HG02852 (cell line): ENCODE results near the gene GALNT12.

ENCODE experiments used
- ATAC-seq: cut with Tn5 transposase; IDR thresholded peaks from one replicate; pipeline ENCODE4 v1.9.1; 2021; ENCODE audit warnings: mild to moderate bottlenecking, moderate library complexity; ENCODE audit not compliant: unreplicated experiment

The GALNT12 gene

GRCh38 chr9:98877311-98877710 lies 69.8 kb downstream of the GALNT12 start:
- no peak for ATAC-seq

GRCh38 chr9:98879094-98879962 lies 71.9 kb downstream of the GALNT12 start:
- ATAC-seq: no peak

- ATAC-seq: no peak
Observed at GRCh38 chr9:98879963-98880310, 72.5 kb downstream of the GALNT12 start.

GRCh38 chr9:98880311-98881015 lies 73.0 kb downstream of the GALNT12 start:
- ATAC-seq: no peak

- ATAC-seq: no peak
Observed at GRCh38 chr9:98881356-98881755, 73.9 kb downstream of the GALNT12 start.

- ATAC-seq: no peak
Observed at GRCh38 chr9:98881836-98882568, 74.5 kb downstream of the GALNT12 start.

- no peak for ATAC-seq
Observed at GRCh38 chr9:98882569-98882923, 75.1 kb downstream of the GALNT12 start.

- ATAC-seq: no peak
Observed at GRCh38 chr9:98883276-98883675, 75.8 kb downstream of the GALNT12 start.

- no peak for ATAC-seq
Observed at GRCh38 chr9:98884849-98885248, 77.4 kb downstream of the GALNT12 start.

GRCh38 chr9:98885575-98886295 lies 78.3 kb downstream of the GALNT12 start:
- no peak for ATAC-seq

- no peak for ATAC-seq
Observed at GRCh38 chr9:98886691-98887229, 79.3 kb downstream of the GALNT12 start.

- no peak for ATAC-seq
Observed at GRCh38 chr9:98887918-98888510, 80.5 kb downstream of the GALNT12 start.

GRCh38 chr9:98888801-98889421 lies 81.4 kb downstream of the GALNT12 start:
- ATAC-seq: no peak

GRCh38 chr9:98890256-98890655 lies 82.8 kb downstream of the GALNT12 start:
- ATAC-seq: no peak

GRCh38 chr9:98892288-98892687 lies 84.8 kb downstream of the GALNT12 start:
- ATAC-seq: no peak

- no peak for ATAC-seq
Observed at GRCh38 chr9:98892690-98893089, 85.2 kb downstream of the GALNT12 start.

GRCh38 chr9:98894171-98894570 lies 86.7 kb downstream of the GALNT12 start:
- no peak for ATAC-seq

GRCh38 chr9:98894761-98895160 lies 87.3 kb downstream of the GALNT12 start:
- no peak for ATAC-seq

GRCh38 chr9:98896632-98897031 lies 89.2 kb downstream of the GALNT12 start:
- ATAC-seq: no peak

GRCh38 chr9:98897745-98898144 lies 90.3 kb downstream of the GALNT12 start:
- no peak for ATAC-seq
